Epithelial cell of esophagus (primary cell): ENCODE data around the gene PIF1.

Experiments
- DNase-seq: peaks from one replicate; pipeline ENCODE4 v3.0.0; 2010; ENCODE audit warnings: low read depth
- H3K4me3 ChIP-seq: 2 replicates; pipeline ENCODE4 v1.5.1; 2011; ENCODE audit warnings: mild to moderate bottlenecking, low read length, control low read depth
- TF ChIP-seq, protein P1 (sequence below): IDR thresholded peaks from 2 replicates; pipeline ENCODE4 v1.5.1; 2011; ENCODE audit warnings: low read depth, mild to moderate bottlenecking, low read length, control low read depth, inconsistent platforms; ENCODE audit not compliant: insufficient read depth; ENCODE audit errors: missing control alignments

PIF1 gene

DNA sequence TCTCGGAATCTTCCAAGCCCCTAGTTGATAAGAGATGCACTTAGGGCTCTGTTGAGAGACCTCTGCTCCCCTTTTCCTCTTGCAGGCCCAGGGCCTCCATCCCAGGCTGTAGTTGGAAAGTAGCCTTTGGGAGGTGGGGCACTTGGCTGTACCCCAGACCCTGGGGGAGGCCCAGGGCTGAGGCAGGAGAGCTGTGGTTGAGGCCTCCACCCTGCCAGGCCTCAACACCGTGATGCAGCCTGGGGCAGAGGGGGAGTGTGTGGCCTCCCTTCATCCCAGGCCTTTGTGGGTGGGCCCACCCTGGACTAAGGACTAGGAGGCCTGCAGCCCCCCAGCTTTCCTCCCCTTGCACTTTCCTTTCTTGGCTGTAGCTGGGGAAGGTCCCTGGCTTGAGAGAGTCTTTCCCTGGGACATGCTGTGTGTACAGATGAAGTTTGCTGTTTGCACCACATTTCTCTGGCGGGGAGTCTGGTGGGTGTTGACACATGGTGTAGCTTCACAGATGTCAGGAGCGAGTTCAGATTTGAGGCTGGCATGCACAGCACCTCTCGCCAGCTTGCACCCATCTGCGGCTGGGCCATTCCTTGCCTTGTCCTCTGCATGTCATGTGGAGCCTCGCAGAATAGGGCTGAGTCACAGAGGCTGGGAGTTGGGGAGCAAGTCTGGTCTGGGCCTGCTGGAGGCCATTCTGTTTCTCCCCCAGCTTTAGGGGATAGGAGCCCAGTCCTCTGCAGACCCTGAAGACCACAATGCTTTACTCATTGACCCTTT lies 29.9 kb upstream of the PIF1 start:
- TF ChIP-seq, protein P1, sequence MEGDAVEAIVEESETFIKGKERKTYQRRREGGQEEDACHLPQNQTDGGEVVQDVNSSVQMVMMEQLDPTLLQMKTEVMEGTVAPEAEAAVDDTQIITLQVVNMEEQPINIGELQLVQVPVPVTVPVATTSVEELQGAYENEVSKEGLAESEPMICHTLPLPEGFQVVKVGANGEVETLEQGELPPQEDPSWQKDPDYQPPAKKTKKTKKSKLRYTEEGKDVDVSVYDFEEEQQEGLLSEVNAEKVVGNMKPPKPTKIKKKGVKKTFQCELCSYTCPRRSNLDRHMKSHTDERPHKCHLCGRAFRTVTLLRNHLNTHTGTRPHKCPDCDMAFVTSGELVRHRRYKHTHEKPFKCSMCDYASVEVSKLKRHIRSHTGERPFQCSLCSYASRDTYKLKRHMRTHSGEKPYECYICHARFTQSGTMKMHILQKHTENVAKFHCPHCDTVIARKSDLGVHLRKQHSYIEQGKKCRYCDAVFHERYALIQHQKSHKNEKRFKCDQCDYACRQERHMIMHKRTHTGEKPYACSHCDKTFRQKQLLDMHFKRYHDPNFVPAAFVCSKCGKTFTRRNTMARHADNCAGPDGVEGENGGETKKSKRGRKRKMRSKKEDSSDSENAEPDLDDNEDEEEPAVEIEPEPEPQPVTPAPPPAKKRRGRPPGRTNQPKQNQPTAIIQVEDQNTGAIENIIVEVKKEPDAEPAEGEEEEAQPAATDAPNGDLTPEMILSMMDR: no peak

GRCh38 chr15:64854526-64854925 lies 29.1 kb upstream of the PIF1 start:
- no peak for DNase-seq
- H3K4me3 ChIP-seq: no peak overlapping the region
- TF ChIP-seq, protein P1: no peak

More for the DNA sequence above, 29.9 kb upstream of the PIF1 start:
- peak; percentile 74 for DNase-seq
- no peak overlapping the region for H3K4me3 ChIP-seq

DNA sequence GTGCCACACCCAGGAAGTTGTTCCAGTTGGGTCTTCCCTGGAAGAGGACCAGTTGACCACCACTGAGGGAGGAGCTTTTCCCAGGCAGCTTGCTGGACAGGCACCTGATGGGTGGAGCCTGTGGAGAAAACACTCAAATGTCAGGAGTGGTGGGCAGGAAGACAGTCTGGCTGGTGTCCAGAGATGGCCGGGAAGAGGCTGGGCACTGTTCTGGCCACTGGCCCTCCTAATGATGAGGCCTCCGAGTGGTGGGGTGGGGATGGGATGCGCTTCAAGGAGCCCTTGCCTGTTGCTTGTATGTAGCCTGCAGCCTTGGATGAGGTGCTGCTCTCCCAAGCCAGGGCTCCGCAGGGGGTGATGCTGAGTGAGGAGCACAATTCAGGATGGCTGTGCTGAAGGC lies 28.6 kb upstream of the PIF1 start:
- H3K4me3 ChIP-seq: no peak overlapping the region
- TF ChIP-seq, protein P1: no peak
- DNase-seq: no peak

GRCh38 chr15:64851503-64851840 lies 26.0 kb upstream of the PIF1 start:
- TF ChIP-seq, protein P1: no peak
- no peak overlapping the region for H3K4me3 ChIP-seq
- peak; percentile 50 for DNase-seq

DNA sequence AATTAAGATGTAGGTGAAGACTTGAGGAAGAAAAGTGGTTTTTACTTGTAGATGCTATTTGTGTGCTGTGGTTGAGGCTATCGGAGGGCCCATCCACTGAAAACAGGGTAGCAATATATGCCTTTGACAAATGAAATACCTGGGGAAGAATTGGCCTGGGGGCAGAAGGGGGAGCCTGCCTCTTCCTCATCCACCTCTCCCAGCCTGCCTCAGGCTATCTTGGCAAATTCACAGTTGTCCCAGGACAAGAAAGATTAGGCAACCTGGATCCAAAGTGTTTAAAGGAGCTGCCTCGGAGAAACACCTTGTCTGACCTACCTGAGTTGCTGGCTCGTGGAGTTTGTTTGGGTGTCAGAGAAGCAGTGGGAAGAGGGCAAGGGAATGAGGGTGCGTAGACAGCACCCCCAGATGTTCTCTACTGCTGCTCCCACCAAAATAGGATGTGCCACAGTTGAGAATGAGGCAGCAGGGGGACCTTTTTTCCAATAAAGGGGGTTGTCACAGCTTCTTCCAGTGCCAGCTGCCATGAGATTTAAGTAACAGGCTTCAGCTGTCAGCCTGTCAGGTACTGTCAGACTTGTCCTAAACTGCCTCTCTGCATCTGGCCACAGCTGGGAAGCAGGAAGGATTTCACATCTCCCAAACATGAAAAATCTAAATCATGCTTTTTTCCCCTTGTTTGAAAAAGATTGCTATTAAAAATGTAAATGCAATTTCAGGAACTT lies 25.5 kb upstream of the PIF1 start:
- H3K4me3 ChIP-seq: no peak overlapping the region
- TF ChIP-seq, protein P1: no peak
- DNase-seq: peak; percentile 33

DNA sequence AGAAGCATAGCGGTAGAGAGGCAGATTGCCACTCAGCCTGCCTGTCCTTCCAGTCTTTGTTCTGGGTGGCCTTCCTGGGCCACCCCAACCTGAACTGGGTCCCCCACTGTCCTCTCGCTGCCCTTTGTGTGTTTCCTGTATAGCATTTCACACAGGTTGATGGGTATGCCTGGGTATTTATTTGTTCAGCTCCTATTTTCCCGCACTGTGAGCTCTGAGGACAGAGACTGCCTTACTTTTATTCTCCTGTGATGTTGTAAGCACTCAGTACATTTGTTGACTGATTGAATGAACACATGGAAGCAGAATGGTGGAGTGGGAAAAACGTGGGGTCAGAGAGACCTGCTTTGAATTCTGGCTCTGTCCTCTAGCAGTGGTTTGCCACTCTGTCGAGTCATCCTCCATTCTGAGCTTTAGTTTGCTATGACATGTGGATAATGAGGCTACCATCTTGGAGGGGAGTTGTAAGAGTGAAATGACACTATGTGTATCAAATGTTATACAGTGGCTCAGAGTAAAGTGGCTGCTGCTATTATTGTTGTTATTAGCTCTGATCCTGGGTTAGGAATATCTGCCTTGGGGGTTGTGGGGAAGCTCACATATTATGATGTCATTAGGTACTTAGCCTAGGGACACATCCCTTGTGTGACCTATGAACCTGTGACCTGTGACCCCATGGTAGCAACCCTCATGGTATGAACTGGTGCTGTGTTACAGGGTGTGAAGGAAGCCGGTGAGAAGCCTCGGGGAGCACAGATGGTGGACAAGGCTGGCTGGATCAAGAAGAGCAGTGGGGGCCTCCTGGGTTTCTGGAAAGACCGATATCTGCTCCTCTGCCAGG lies 22.6 kb upstream of the PIF1 start:
- no peak for DNase-seq
- H3K4me3 ChIP-seq: no peak overlapping the region
- TF ChIP-seq, protein P1: no peak
